CD14-positive monocyte (primary cell): Measurements from ENCODE around the gene FNDC11. TPM values are rescaled to one million over a fixed set of nuclear protein-coding genes. Genes with fewer than 3 reads are reported as not detected.

Source experiments
- DNase-seq, 3 donors: peaks; one replicate each; pipeline ENCODE4 v3.0.0-alpha.2; 2011 to 2022
- H2AFZ ChIP-seq: 2 replicates; pipeline ENCODE4 v1.6.0; 2012; ENCODE audit warnings: mild to moderate bottlenecking, low read depth, low read length, inconsistent platforms; ENCODE audit not compliant: insufficient read depth, poor library complexity, severe bottlenecking
- H3K27ac ChIP-seq, 2 donors: 1 replicate in 1 of 2; 2 replicates in 1 of 2; pipeline ENCODE4 v1.5.1; 2012 to 2013; ENCODE audit warnings: low read length in 2 of 2, control low read depth in 1 of 2, inconsistent platforms in 1 of 2, low read depth in 1 of 2, mild to moderate bottlenecking in 1 of 2
- H3K27me3 ChIP-seq, 2 donors: one replicate each; pipeline versions ENCODE4 v1.6.0 to v1.6.1; 2011 to 2013; ENCODE audit warnings: low read length in 2 of 2; ENCODE audit not compliant: control insufficient read depth in 2 of 2, insufficient read depth in 2 of 2
- H3K36me3 ChIP-seq, 2 donors: replicated peaks in 1 of 2; 1 replicate in 1 of 2; 2 replicates in 1 of 2; pipeline versions ENCODE4 v1.5.1 to v1.6.1; 2012 to 2013; ENCODE audit warnings: low read length in 2 of 2, control low read depth in 1 of 2, inconsistent platforms in 1 of 2, mild to moderate bottlenecking in 1 of 2; ENCODE audit not compliant: insufficient read depth in 2 of 2, control insufficient read depth in 1 of 2
- H3K4me1 ChIP-seq, 2 donors: 1 replicate in 1 of 2; 2 replicates in 1 of 2; pipeline versions ENCODE4 v1.5.1 to v1.6.1; 2012 to 2013; ENCODE audit warnings: low read length in 2 of 2, control low read depth in 1 of 2, inconsistent platforms in 1 of 2, mild to moderate bottlenecking in 1 of 2, moderate library complexity in 1 of 2; ENCODE audit not compliant: insufficient read depth in 2 of 2, control insufficient read depth in 1 of 2
- H3K4me2 ChIP-seq: replicated peaks from 2 replicates; pipeline ENCODE3; 2012; ENCODE audit warnings: low read length, moderate library complexity, mild to moderate bottlenecking; ENCODE audit not compliant: poor library complexity, severe bottlenecking; ENCODE audit errors: extremely low read depth
- H3K4me3 ChIP-seq, 3 experiments: fragments of 200-600 bp in 1 of 3; sonication (generic) in 1 of 3; replicated peaks in 1 of 3; 1 replicate in 2 of 3; 2 replicates in 1 of 3; pipeline ENCODE4 v1.5.1; 2011 to 2013; ENCODE audit warnings: low read length in 3 of 3, mild to moderate bottlenecking in 3 of 3, control low read depth in 2 of 3, low read depth in 2 of 3, inconsistent platforms in 1 of 3, moderate library complexity in 1 of 3
- H3K79me2 ChIP-seq: 2 replicates; pipeline ENCODE4 v1.6.0; 2012; ENCODE audit warnings: mild to moderate bottlenecking, control low read depth, inconsistent platforms, low read length, moderate library complexity; ENCODE audit not compliant: insufficient read depth
- H3K9ac ChIP-seq: 2 replicates; pipeline ENCODE4 v1.6.0; 2017; ENCODE audit warnings: low read length, mild to moderate bottlenecking; ENCODE audit not compliant: insufficient read depth, poor library complexity, severe bottlenecking
- H3K9me3 ChIP-seq, 2 donors: replicated peaks in 1 of 2; 1 replicate in 1 of 2; 2 replicates in 1 of 2; pipeline versions ENCODE4 v1.5.1 to v1.6.1; 2012 to 2013; ENCODE audit warnings: low read length in 2 of 2, control low read depth in 1 of 2; ENCODE audit not compliant: control insufficient read depth in 1 of 2, insufficient read depth in 1 of 2
- H4K20me1 ChIP-seq: 2 replicates; pipeline ENCODE4 v1.6.0; 2012; ENCODE audit warnings: mild to moderate bottlenecking, low read length, control low read depth, moderate library complexity; ENCODE audit not compliant: insufficient read depth
- H3K27ac Mint-ChIP-seq, 7 donors: one replicate each; pipeline ENCODE4 v1.8.0; 2020; ENCODE audit warnings: mild to moderate bottlenecking in 7 of 7, mixed read lengths in 7 of 7, moderate library complexity in 6 of 7, inconsistent platforms in 2 of 7
- H3K27me3 Mint-ChIP-seq, 3 donors: one replicate each; pipeline ENCODE4 v1.8.0; 2021 to 2022; ENCODE audit warnings: low read depth in 3 of 3, mild to moderate bottlenecking in 3 of 3, mixed read lengths in 3 of 3, moderate library complexity in 3 of 3, inconsistent platforms in 1 of 3
- H3K36me3 Mint-ChIP-seq, 2 donors: one replicate each; pipeline ENCODE4 v1.8.0; 2020; ENCODE audit warnings: mixed read lengths in 2 of 2, inconsistent platforms in 1 of 2, mild to moderate bottlenecking in 1 of 2
- H3K4me1 Mint-ChIP-seq: one replicate; pipeline ENCODE4 v1.8.0; 2020; ENCODE audit warnings: mild to moderate bottlenecking, mixed read lengths
- H3K4me3 Mint-ChIP-seq, 2 donors: one replicate each; pipeline ENCODE4 v1.8.0; 2020; ENCODE audit warnings: mild to moderate bottlenecking in 2 of 2, mixed read lengths in 2 of 2, moderate library complexity in 1 of 2
- H3K9me3 Mint-ChIP-seq, 7 donors: one replicate each; pipeline ENCODE4 v1.8.0; 2020 to 2022; ENCODE audit warnings: mixed read lengths in 7 of 7, mild to moderate bottlenecking in 6 of 7, moderate library complexity in 6 of 7, inconsistent platforms in 2 of 7
- CTCF ChIP-seq: fragments of 200-600 bp; IDR thresholded peaks from one replicate; pipeline ENCODE4 v1.8.0; 2022; ENCODE audit warnings: antibody characterized with exemption, mild to moderate bottlenecking
- WGBS: methylation state at CpG from one replicate; pipeline ENCODE4 v1.1.5; 2013; ENCODE audit warnings: missing lambda C conversion rate; ENCODE audit not compliant: insufficient coverage; 5-methylcytosine and 5-hydroxymethylcytosine counted together
- intact Hi-C, 2 donors: fragments of 100-400 bp; cut with micrococcal nuclease; formaldehyde crosslinking; loops; one replicate each; pipeline versions ENCODE4 v1.15.0 to v1.15.1; 2023
- polyA plus RNA-seq, 3 donors: library from polyadenylated mRNA; depleted of rRNA in 1 of 3; unstranded in 2 of 3; stranded (reverse) in 1 of 3; fragments of 300-500 nt in 2 of 3; fragments of >200 nt in 1 of 3; fragmentation: Illumina TruSeq in 2 of 3; gene quantifications; 1 replicate in 2 of 3; 2 replicates in 1 of 3; pipeline ENCODE4 v1.2.3, GENCODE V29; 2012 to 2021

FNDC11 gene
- polyA plus RNA-seq, 3 donors: 0.23 TPM; not detected in 2

GRCh38 chr20:63522981-63523611 is 30.9 kb upstream of the FNDC11 start:
- peaks cover 0 to 19% of the 10 kb centered on the region in 2 donors for H3K27me3 ChIP-seq
- no peak overlapping the region for H3K4me2 ChIP-seq
- H2AFZ ChIP-seq: no peak overlapping the region
- peaks cover 22 to 36% of the 10 kb centered on the region in 2 donors for H3K4me1 ChIP-seq
- Mint-ChIP-seq H3K27ac (no peak overlapping the region), H3K36me3 (peaks cover 15 to 21% of the 10 kb centered on the region in 2 donors), H3K4me1 (peaks cover 21% of the 10 kb centered on the region), H3K4me3 (no peak overlapping the region), H3K27me3 (peaks cover 19 to 35% (median 26%) of the 10 kb centered on the region in 3 donors), H3K9me3 (peaks cover 13 to 22% (median 18%) of the 10 kb centered on the region in 7 donors)
- H3K79me2 ChIP-seq: peaks cover 7% of the 10 kb centered on the region
- peaks cover 11 to 12% of the 10 kb centered on the region in 2 donors for H3K9me3 ChIP-seq
- no peak overlapping the region for H3K9ac ChIP-seq
- TF ChIP-seq CTCF: no peak
- H4K20me1 ChIP-seq: peaks cover 13% of the 10 kb centered on the region
- DNase-seq: no peak
- intact Hi-C loops: loop anchor here in 1 of 2 donors (10.0 kb wide), 1 partner anchor 542 kb away; the partner anchor contains the start of gene TCEA2
- no peak overlapping the region for H3K27ac ChIP-seq
- WGBS: 100% methylated on average over 2 of the region's 11 CpGs
- no peaks in the 10 kb centered on the region for H3K36me3 ChIP-seq
- no peak overlapping the region for H3K4me3 ChIP-seq

GRCh38 chr20:63525185-63525584 is 28.8 kb upstream of the FNDC11 start:
- Mint-ChIP-seq H3K4me3 (no peak overlapping the region), H3K27ac (no peak overlapping the region), H3K36me3 (peaks cover 12 to 21% of the 10 kb centered on the region in 2 donors), H3K9me3 (peaks cover 13 to 20% (median 18%) of the 10 kb centered on the region in 7 donors), H3K4me1 (peaks cover 17% of the 10 kb centered on the region), H3K27me3 (peaks cover 7 to 26% (median 14%) of the 10 kb centered on the region in 3 donors)
- H3K27me3 ChIP-seq: no peaks in the 10 kb centered on the region
- intact Hi-C loops: loop anchor here in 1 of 2 donors (10.0 kb wide), 1 partner anchor 540 kb away; the partner anchor contains the start of gene TCEA2
- no peak overlapping the region for H3K4me2 ChIP-seq
- peaks cover 11 to 12% of the 10 kb centered on the region in 2 donors for H3K9me3 ChIP-seq
- peaks cover 14 to 26% of the 10 kb centered on the region in 2 donors for H3K4me1 ChIP-seq
- H3K27ac ChIP-seq: no peak overlapping the region
- H3K36me3 ChIP-seq: no peaks in the 10 kb centered on the region
- H2AFZ ChIP-seq: no peak overlapping the region
- H3K9ac ChIP-seq: no peak overlapping the region
- peaks cover 13% of the 10 kb centered on the region for H4K20me1 ChIP-seq
- WGBS: 80% methylated on average over 1 of the region's 3 CpGs
- no peak for TF ChIP-seq CTCF
- no peak overlapping the region for H3K4me3 ChIP-seq
- no peak for DNase-seq
- H3K79me2 ChIP-seq: peaks cover 7% of the 10 kb centered on the region
